Neutrophil (primary cell): ENCODE measurements around the gene ZNF280C.
"Not testable (repeated sequence)": the region's sequence is repeated elsewhere in the genome, so short reads cannot be mapped to it uniquely, and the experiment has no call there.

ENCODE experiments used
- H3K27ac ChIP-seq: fragments of 200-600 bp; sonication (generic); 2 replicates; pipeline ENCODE4 v1.5.1; 2016; ENCODE audit warnings: mild to moderate bottlenecking, moderate library complexity
- H3K27me3 ChIP-seq: fragments of 200-600 bp; sonication (generic); 2 replicates; pipeline ENCODE4 v1.6.0; 2016; ENCODE audit warnings: mild to moderate bottlenecking
- H3K36me3 ChIP-seq: fragments of 200-600 bp; sonication (generic); 2 replicates; pipeline ENCODE4 v1.5.1; 2017
- H3K4me1 ChIP-seq, 2 experiments: fragments of 200-600 bp in 1 of 2; sonication (generic) in 1 of 2; 1 replicate in 1 of 2; 2 replicates in 1 of 2; pipeline versions ENCODE4 v1.5.1 to v1.6.1; 2013 to 2016; ENCODE audit warnings: low read depth in 1 of 2, low read length in 1 of 2, mild to moderate bottlenecking in 1 of 2, moderate library complexity in 1 of 2; ENCODE audit not compliant: control insufficient read depth in 1 of 2, insufficient read depth in 1 of 2
- H3K4me3 ChIP-seq, 2 experiments: fragments of 200-600 bp in 1 of 2; sonication (generic) in 1 of 2; 1 replicate in 1 of 2; 2 replicates in 1 of 2; pipeline ENCODE4 v1.5.1; 2013 to 2016; ENCODE audit warnings: low read depth in 1 of 2, low read length in 1 of 2, mild to moderate bottlenecking in 1 of 2, moderate library complexity in 1 of 2
- H3K9me3 ChIP-seq: fragments of 200-600 bp; sonication (generic); 2 replicates; pipeline ENCODE4 v1.5.1; 2016
- TF ChIP-seq, protein P1 (sequence below): fragments of 200-600 bp; sonication (generic); IDR thresholded peaks from 2 replicates; pipeline ENCODE4 v1.5.1; 2016; ENCODE audit warnings: antibody characterized with exemption

The ZNF280C gene

GRCh38 chrX:130285710-130286109 is 17.0 kb upstream of the ZNF280C start:
- Histone ChIP-seq H3K27me3 (no peaks in the 10 kb centered on the region), H3K36me3 (no peaks in the 10 kb centered on the region), H3K4me3 (no peak overlapping the region), H3K27ac (no peak overlapping the region), H3K4me1 (no peaks in the 10 kb centered on the region), H3K9me3 (no peaks in the 10 kb centered on the region)
- TF ChIP-seq, protein P1, sequence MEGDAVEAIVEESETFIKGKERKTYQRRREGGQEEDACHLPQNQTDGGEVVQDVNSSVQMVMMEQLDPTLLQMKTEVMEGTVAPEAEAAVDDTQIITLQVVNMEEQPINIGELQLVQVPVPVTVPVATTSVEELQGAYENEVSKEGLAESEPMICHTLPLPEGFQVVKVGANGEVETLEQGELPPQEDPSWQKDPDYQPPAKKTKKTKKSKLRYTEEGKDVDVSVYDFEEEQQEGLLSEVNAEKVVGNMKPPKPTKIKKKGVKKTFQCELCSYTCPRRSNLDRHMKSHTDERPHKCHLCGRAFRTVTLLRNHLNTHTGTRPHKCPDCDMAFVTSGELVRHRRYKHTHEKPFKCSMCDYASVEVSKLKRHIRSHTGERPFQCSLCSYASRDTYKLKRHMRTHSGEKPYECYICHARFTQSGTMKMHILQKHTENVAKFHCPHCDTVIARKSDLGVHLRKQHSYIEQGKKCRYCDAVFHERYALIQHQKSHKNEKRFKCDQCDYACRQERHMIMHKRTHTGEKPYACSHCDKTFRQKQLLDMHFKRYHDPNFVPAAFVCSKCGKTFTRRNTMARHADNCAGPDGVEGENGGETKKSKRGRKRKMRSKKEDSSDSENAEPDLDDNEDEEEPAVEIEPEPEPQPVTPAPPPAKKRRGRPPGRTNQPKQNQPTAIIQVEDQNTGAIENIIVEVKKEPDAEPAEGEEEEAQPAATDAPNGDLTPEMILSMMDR, result no peak

GRCh38 chrX:130285069-130285620 is 16.4 kb upstream of the ZNF280C start:
- no peaks in the 10 kb centered on the region for H3K4me1 ChIP-seq
- no peaks in the 10 kb centered on the region for H3K36me3 ChIP-seq
- no peak overlapping the region for H3K27ac ChIP-seq
- H3K27me3 ChIP-seq, result no peaks in the 10 kb centered on the region
- H3K4me3 ChIP-seq, result no peak overlapping the region
- H3K9me3 ChIP-seq, result no peaks in the 10 kb centered on the region
- TF ChIP-seq, protein P1, result no peak

- Histone ChIP-seq H3K4me1 (no peaks in the 10 kb centered on the region), H3K36me3 (no peaks in the 10 kb centered on the region)
Measured at GRCh38 chrX:130282151-130282550, 13.5 kb upstream of the ZNF280C start.

DNA sequence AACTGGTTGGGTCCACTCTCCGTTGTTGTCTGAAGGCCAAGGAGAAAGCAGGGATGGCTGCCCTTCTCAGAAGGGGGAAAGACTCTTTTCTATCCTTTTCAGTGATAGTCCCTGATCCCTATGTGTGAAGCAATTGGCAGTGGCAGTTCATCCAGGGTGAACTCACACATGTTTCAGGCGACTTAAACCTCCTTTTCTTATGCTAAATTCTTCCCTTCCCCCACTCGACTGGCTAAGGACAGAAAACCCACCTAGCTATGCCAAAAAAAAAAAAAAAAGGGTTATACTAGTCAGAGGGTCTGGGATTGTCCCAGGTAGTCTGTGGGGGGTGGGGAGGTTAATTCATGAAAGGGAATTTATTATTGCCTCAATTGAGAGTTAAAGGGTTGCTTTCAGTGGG is 12.2 kb upstream of the ZNF280C start:
- TF ChIP-seq, protein P1, result no peak
- Histone ChIP-seq H3K4me3 (no peak overlapping the region), H3K9me3 (no peaks in the 10 kb centered on the region), H3K4me1 (no peaks in the 10 kb centered on the region), H3K36me3 (no peaks in the 10 kb centered on the region), H3K27ac (no peak overlapping the region), H3K27me3 (no peaks in the 10 kb centered on the region)

More at GRCh38 chrX:130282151-130282550, 13.5 kb upstream of the ZNF280C start:
- Histone ChIP-seq H3K27me3 (no peaks in the 10 kb centered on the region), H3K27ac (no peak overlapping the region), H3K4me3 (no peak overlapping the region), H3K9me3 (no peaks in the 10 kb centered on the region)
- TF ChIP-seq, protein P1, result no peak

DNA sequence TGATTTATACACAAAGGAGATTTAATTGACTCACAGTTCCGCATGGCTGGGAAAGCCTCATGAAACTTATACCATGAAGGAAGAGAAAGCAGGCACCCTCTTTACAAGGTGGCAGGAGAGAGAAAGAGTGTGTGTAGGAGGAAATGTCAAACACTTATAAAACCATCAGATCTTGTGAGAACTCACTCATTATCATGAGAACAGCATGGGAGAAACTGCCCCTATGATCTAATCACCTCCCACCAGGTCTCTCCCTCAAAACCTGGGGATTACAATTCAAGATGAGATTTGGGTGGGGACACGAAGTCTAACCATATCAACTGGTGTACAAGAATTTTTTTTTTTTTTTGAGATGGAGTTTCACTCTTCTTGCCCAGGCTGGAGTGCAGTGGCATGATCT is 3.6 kb upstream of the ZNF280C start:
- not testable (repeated sequence) for H3K27ac ChIP-seq, H3K27me3 ChIP-seq, H3K4me3 ChIP-seq, H3K9me3 ChIP-seq, H3K36me3 ChIP-seq, H3K4me1 ChIP-seq

DNA sequence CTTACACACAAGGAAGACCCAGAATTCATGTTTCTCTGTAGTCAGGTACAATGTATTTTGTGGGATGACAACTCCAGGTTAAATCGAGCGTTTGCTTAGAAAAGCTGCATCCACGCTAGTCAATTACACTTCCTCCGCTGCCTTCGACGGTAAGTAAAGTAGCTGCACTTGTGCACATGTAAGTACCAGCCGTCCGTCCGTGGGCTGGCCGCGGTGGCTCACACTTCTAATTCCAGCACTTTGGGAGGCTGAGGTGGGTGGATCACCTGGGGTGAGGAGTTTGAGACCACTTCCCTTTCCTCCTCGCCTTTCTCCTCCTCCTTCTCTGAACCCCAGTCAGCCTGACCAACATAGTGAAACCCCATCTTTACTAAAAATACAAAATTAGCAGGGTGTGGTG is 692 bp upstream of the ZNF280C start:
- not testable (repeated sequence) for H3K36me3 ChIP-seq, H3K27ac ChIP-seq, H3K4me3 ChIP-seq, H3K9me3 ChIP-seq, H3K4me1 ChIP-seq, H3K27me3 ChIP-seq
